HL-60/S4 treated with retinoic acid at 250 ng/mL for 4 days and 3 days (cell line): ENCODE measurements around the gene RPL13A.

Source experiments
- in situ Hi-C: fragments of 300-500 bp; cut with MboI; formaldehyde crosslinking; loops from 2 replicates; pipeline ENCODE4 v1.7.0; 2022; ENCODE audit warnings: low sequenced_read_pairs

RPL13A gene

GRCh38 chr19:49487277-49488045, at the start of gene RPL13A:
RPL13A (plus strand) TSS chr19:49487608; CDS start chr19:49487630, 22 bp downstream.
- in situ Hi-C loops: no loop called here

GRCh38 chr19:49438261-49438660, 49.1 kb upstream of the RPL13A start:
- in situ Hi-C loops: no loop called here

- in situ Hi-C loops: loop anchor here (5.0 kb wide), 1 partner anchor 48 kb away; no protein-coding TSS in a partner anchor
Measured at GRCh38 chr19:49439836-49440235, 47.6 kb upstream of the RPL13A start.

GRCh38 chr19:49440439-49441209, 46.8 kb upstream of the RPL13A start:
- in situ Hi-C loops: loop anchor here (5.0 kb wide), 1 partner anchor 48 kb away; no protein-coding TSS in a partner anchor

- in situ Hi-C loops: loop anchor here (5.0 kb wide), 1 partner anchor 49 kb away; no protein-coding TSS in a partner anchor
Measured at GRCh38 chr19:49441210-49441959, 46.0 kb upstream of the RPL13A start, which contains the start of gene SLC17A7. SLC17A7 (minus strand) TSS chr19:49441527; CDS start chr19:49441379, 148 bp downstream.

- in situ Hi-C loops: loop anchor here (5.0 kb wide), 1 partner anchor 50 kb away; no protein-coding TSS in a partner anchor
Measured at GRCh38 chr19:49441960-49442350, 45.5 kb upstream of the RPL13A start.

GRCh38 chr19:49442354-49442753, 45.1 kb upstream of the RPL13A start:
- in situ Hi-C loops: loop anchor here (5.0 kb wide), 1 partner anchor 50 kb away; no protein-coding TSS in a partner anchor

GRCh38 chr19:49442771-49443365, 44.5 kb upstream of the RPL13A start:
- in situ Hi-C loops: loop anchor here (5.0 kb wide), 1 partner anchor 51 kb away; no protein-coding TSS in a partner anchor

- in situ Hi-C loops: loop anchor here (5.0 kb wide), 1 partner anchor 51 kb away; no protein-coding TSS in a partner anchor
Measured at GRCh38 chr19:49443366-49444099, 43.9 kb upstream of the RPL13A start.

- in situ Hi-C loops: loop anchor here (5.0 kb wide), 1 partner anchor 52 kb away; no protein-coding TSS in a partner anchor
Measured at GRCh38 chr19:49444100-49444700, 43.2 kb upstream of the RPL13A start.

- in situ Hi-C loops: no loop called here
Measured at GRCh38 chr19:49445997-49446396, 41.4 kb upstream of the RPL13A start.

GRCh38 chr19:49447485-49448431, 39.6 kb upstream of the RPL13A start:
- in situ Hi-C loops: no loop called here

- in situ Hi-C loops: no loop called here
Measured at GRCh38 chr19:49448432-49448786, 39.0 kb upstream of the RPL13A start.

GRCh38 chr19:49450405-49450804, 37.0 kb upstream of the RPL13A start:
- in situ Hi-C loops: no loop called here

- in situ Hi-C loops: no loop called here
Measured at GRCh38 chr19:49451430-49452181, 35.8 kb upstream of the RPL13A start, which contains the start of gene PIH1D1. PIH1D1 (minus strand) TSS chr19:49451814; CDS start chr19:49451574, 240 bp downstream.

- in situ Hi-C loops: no loop called here
Measured at GRCh38 chr19:49453013-49453756, 34.2 kb upstream of the RPL13A start, which contains the start of gene ALDH16A1. ALDH16A1 (plus strand) TSS chr19:49453225; CDS start chr19:49453332, 107 bp downstream.
